ENCODE results near the gene SARNP.
A peak's percentile ranks its signal among the peaks of the same experiment; 100 is the strongest.
"Not testable (repeated sequence)": the region's sequence is repeated elsewhere in the genome, so short reads cannot be mapped to it uniquely, and the experiment has no call there.

Gene SARNP, protein sequence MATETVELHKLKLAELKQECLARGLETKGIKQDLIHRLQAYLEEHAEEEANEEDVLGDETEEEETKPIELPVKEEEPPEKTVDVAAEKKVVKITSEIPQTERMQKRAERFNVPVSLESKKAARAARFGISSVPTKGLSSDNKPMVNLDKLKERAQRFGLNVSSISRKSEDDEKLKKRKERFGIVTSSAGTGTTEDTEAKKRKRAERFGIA

GRCh38 chr12:55817345-55818139, at the start of gene SARNP, which contains the start of gene ORMDL2:
Gene SARNP (minus strand): TSS chr12:55817724. CDS start chr12:55817701, 23 bp downstream.
Gene ORMDL2 (plus strand): TSS chr12:55818041. CDS start chr12:55819000, 959 bp downstream.
- DNase-seq (ENCODE audit: low read depth in 2 of 2), result peak; percentile 86 to 89

- not testable (repeated sequence) for DNase-seq (ENCODE audit: low read depth in 2 of 2)
Measured at GRCh38 chr12:55866454-55867004, 49.0 kb upstream of the SARNP start.

DNA sequence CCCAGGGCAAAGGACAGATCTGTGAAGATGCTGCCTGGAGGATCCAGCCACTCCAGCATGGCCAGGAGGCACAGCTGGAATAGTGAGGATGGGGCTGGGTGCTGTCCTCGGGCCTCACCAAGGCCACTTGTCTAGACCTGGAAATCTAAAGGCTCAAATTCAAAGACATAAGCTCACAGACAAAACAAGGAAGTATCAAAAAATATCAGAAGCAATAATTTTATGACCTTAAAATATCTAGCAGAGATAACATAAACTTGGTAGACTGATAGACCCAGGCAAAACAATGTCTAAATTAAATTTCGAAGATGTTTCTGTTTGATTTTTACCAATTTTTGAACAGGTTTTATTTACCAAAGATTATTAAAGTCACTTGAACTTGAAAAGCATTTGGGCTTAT, 47.8 kb upstream of the SARNP start:
- DNase-seq (ENCODE audit: low read depth in 2 of 2), result no peak

DNA sequence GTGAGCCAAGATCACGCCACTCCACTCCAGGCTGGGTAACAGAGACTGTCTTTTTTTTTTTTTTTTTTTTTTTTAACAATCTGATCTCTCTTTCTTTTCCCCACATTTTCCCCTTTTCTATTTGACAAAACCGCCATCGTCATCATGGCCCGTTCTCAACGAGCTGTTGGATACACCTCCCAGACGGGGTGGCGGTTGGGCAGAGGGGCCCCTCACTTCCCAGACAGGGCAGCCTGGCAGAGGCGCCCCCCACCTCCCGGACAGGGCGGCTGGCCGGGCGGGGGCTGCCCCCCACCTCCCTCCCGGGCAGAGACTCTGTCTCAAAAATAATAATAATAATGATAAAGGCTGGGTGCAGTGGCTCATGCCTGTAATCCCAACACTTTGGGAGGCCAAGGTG, 45.4 kb upstream of the SARNP start:
- not testable (repeated sequence) for DNase-seq (ENCODE audit: low read depth in 2 of 2)

DNA sequence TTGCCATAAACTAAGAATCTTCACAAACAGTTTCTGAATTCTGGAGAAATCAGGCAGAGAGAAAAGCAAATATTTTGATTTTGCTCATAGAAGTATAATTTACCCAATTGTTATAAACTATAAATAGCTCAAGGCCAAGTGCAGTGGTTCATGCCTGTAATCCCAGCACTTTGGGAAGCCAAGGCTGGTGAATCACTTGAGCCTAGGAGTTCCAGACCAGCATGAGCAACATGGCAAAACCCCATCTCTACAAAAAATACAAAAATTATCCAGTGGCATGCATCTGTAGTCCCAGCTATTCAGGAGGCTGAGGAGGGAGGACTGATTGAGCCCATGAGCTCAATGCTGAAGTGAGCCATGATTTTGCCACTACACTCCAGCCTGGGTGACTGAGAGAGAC, 44.8 kb upstream of the SARNP start:
- DNase-seq (ENCODE audit: low read depth in 2 of 2), result no peak

DNA sequence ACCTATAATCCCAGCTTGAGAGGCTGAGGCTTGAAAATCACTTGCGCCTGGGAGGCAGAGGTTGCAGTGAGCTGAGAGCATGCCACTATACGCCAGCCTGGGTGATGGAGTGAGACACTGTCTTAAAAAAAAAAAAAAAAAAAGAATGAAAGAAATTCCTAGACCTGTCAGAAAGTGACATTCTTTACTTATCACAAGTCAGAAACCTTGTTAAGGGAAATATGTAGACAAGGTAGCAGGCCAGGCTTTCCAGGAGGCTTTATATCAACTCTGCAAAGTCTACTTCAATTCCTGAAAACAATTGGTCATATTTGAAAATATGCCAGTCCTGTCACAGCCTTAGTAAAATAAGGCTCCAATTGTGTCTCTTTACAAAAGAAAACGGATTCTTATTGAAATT, 44.3 kb upstream of the SARNP start:
- no peak for DNase-seq (ENCODE audit: low read depth in 2 of 2)

GRCh38 chr12:55861396-55861795, 43.9 kb upstream of the SARNP start:
- no peak for DNase-seq (ENCODE audit: low read depth in 2 of 2)

DNA sequence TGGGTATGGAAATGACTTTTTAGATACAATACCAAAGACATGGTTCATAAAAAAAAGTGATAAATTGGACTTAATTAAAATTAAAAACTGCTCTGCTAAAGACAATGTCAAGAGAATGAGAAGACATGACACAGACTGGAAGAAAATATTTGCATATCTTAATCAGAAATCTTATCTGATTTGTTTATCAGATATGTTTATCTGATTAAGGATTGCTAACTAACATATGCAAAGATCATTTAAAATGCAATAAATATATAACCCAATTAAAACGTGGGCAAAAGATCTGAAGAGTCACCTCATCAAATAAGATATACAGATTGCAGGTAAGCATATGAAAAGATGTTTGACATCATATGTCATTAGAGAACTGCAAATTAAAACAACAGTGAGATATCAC, 35.2 kb upstream of the SARNP start:
- DNase-seq (ENCODE audit: low read depth in 2 of 2), result no peak

DNA sequence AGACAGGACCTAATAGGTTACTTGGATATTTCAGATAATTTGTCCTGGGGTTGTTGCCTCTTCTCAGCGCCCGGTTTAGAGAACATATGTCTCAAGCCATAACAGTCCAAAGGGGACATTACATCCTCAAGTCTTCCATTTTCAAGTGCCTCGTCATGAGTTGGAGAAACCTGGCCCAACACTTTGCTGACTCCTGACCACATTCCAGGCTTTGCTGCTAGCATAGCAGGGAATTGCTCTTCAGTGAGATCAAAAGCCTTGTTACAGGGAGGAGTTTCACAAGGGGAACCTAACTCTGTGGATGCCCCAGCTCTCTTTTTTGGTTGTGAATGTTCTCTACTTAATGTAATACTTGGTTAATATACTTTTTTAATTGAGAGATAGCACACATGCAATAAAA, 33.4 kb upstream of the SARNP start:
- no peak for DNase-seq (ENCODE audit: low read depth in 2 of 2)

GRCh38 chr12:55850401-55850800, 32.9 kb upstream of the SARNP start:
- DNase-seq (ENCODE audit: low read depth in 2 of 2), result no peak

DNA sequence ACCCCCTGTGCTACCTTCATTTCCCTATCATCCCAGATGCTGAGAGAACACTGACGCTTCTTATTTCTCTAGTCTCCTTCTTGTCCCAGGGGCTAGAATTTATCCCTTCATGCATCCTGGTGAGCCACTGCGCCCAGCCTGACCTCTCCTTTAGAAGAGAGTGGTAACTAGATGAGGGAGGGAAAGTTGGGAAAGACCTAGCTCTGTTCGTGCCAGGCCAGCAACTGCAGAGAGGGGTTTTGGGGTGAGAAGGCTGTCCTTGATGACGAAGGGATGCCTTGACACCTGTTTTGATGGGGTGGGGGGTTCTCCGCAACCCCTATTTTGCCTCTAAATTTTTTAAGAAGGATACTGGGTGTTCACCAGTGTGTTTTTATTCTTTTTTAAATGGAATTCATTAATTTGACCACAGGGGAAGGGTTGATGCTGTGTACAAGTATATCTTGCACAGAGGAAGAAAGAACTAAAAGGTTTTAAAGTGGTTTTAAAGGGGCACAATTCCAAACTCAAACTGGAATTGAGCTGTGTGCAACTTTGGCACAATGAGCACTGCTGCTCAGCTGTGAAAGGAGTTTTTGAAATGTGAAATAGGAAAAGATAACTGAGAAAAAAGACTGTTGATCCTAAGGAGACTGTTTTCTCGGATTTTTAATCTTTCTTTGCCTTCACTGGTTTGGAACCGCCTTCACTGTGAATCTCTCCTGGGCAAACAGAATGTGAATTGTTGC, 32.3 kb upstream of the SARNP start:
- no peak for DNase-seq (ENCODE audit: low read depth in 2 of 2)

GRCh38 chr12:55847603-55848291, 30.2 kb upstream of the SARNP start:
- DNase-seq (ENCODE audit: low read depth in 2 of 2), result no peak

GRCh38 chr12:55847033-55847432, 29.5 kb upstream of the SARNP start:
- no peak for DNase-seq (ENCODE audit: low read depth in 2 of 2)

DNA sequence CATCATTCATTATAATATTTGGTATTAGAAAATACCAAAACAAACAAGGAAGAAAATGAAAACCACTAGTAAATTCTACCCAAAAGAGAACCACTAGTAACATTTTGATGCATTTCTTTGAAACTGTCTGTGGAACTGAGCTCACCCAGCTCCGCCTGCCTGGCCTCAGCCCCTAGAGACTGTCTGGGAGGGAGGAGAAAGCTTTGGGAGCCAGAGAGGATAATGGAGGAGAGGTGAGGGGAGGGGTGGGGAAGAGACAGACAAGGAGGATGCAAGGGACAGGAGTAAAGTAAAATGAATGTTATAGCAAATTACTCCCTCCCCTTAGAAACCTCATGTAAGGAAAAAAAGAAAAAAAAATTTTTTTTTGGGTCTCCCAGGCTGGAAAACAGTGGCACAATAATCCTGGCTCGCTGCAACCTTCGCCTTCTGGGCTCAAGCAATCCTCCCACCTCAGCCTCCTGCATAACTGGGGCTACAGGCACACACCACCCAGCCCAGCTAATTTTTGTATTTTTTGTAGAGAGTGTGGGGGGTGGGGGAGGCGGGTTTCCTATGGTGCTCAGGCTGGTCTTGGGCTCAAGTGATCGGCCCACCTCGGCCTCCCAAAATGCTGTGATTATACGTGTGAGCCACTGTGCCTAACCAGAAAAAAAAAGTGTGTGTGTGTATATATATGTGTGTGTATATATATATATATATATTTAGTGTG, 28.4 kb upstream of the SARNP start:
- DNase-seq (ENCODE audit: low read depth in 2 of 2), result no peak

GRCh38 chr12:55845361-55845760, 27.8 kb upstream of the SARNP start:
- no peak for DNase-seq (ENCODE audit: low read depth in 2 of 2)

DNA sequence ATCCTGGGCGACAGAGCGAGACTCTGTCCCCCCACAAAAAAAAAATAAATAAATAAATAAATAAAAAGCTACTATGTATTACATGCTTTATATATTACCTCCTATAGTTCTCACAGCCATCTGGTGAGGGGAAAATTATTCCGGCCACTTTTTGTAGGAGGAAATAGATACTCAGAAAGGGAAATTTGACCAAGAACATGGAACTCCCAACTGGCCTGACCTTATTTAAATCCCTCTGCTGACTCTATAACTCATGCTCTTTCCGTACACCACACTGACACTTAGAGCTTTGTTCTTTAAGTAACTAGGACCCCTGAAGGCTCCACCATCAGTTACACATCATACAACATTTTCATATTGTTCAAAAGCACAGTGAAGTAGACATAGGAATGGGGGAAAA, 27.4 kb upstream of the SARNP start:
- DNase-seq (ENCODE audit: low read depth in 2 of 2), result no peak

DNA sequence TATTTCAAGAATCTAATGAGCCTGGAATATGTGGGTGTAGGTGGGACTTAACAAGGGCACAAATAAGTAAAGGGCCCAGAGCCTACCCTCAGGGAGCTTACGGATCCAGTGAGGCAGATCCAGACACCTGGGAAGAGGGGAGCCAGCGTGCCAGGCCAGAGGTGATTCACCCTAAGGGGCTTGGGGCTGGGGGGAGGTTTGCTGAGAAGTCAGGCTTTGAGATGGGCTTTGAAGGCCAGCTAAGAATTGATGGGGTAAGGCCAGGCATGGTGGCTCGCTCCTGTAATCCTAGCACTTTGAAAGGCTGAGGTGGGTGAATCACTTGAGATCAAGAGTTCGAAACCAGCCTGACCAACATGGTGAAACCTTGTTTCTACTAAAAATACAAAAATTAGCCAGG, 25.9 kb upstream of the SARNP start:
- DNase-seq (ENCODE audit: low read depth in 2 of 2), result no peak

GRCh38 chr12:55842681-55843429, 25.3 kb upstream of the SARNP start, which contains the start of gene MMP19:
Gene MMP19 (minus strand): TSS chr12:55842936. CDS start chr12:55842830, 106 bp downstream.
- DNase-seq (ENCODE audit: low read depth in 2 of 2), result no peak

GRCh38 chr12:55840581-55841351, 23.2 kb upstream of the SARNP start:
- DNase-seq (ENCODE audit: low read depth in 2 of 2), result no peak

All from stimulated activated CD8-positive, alpha-beta memory T cell treated with anti-CD3 and anti-CD28 coated beads, Interleukin-2, amount 100 ng/mL, for 1 hour (primary cell).